Epithelial cell of esophagus (primary cell): ENCODE measurements around the gene CEP95.

Experiments used
- DNase-seq: peaks from one replicate; pipeline ENCODE4 v3.0.0; 2010; ENCODE audit warnings: low read depth
- H3K4me3 ChIP-seq: 2 replicates; pipeline ENCODE4 v1.5.1; 2011; ENCODE audit warnings: mild to moderate bottlenecking, low read length, control low read depth
- CTCF ChIP-seq: IDR thresholded peaks from 2 replicates; pipeline ENCODE4 v1.5.1; 2011; ENCODE audit warnings: low read depth, mild to moderate bottlenecking, low read length, control low read depth, inconsistent platforms; ENCODE audit not compliant: insufficient read depth; ENCODE audit errors: missing control alignments

Gene CEP95

GRCh38 chr17:64546716-64547115 lies 39.9 kb downstream of the CEP95 start:
- DNase-seq: no peak
- no peak overlapping the region for H3K4me3 ChIP-seq
- TF ChIP-seq CTCF: no peak

- no peak for DNase-seq
- H3K4me3 ChIP-seq: no peak overlapping the region
- no peak for TF ChIP-seq CTCF
Measured at GRCh38 chr17:64547319-64547718, 40.5 kb downstream of the CEP95 start.

- H3K4me3 ChIP-seq: no peak overlapping the region
- TF ChIP-seq CTCF: no peak
- DNase-seq: no peak
Measured at GRCh38 chr17:64551461-64551860, 44.7 kb downstream of the CEP95 start.

- DNase-seq: no peak
- H3K4me3 ChIP-seq: no peak overlapping the region
- TF ChIP-seq CTCF: no peak
Measured at GRCh38 chr17:64554028-64554637, 47.4 kb downstream of the CEP95 start.

- H3K4me3 ChIP-seq: no peak overlapping the region
- TF ChIP-seq CTCF: no peak
- no peak for DNase-seq
Measured at GRCh38 chr17:64555281-64555680, 48.5 kb downstream of the CEP95 start.

- DNase-seq: no peak
- H3K4me3 ChIP-seq: no peak overlapping the region
- no peak for TF ChIP-seq CTCF
Measured at GRCh38 chr17:64564098-64564497, 57.3 kb downstream of the CEP95 start.

GRCh38 chr17:64565563-64565962 lies 58.8 kb downstream of the CEP95 start:
- H3K4me3 ChIP-seq: no peak overlapping the region
- no peak for TF ChIP-seq CTCF
- no peak for DNase-seq
